GM19467 (cell line): ENCODE data around the gene STK32C.

Experiments
- ATAC-seq: cut with Tn5 transposase; IDR thresholded peaks from one replicate; pipeline ENCODE4 v1.9.1; 2021; ENCODE audit warnings: mild to moderate bottlenecking, moderate library complexity; ENCODE audit not compliant: unreplicated experiment

Gene STK32C

GRCh38 chr10:132189016-132189415, 118.7 kb downstream of the STK32C start:
- ATAC-seq, result no peak

GRCh38 chr10:132188331-132188730, 119.4 kb downstream of the STK32C start:
- ATAC-seq, result no peak

DNA sequence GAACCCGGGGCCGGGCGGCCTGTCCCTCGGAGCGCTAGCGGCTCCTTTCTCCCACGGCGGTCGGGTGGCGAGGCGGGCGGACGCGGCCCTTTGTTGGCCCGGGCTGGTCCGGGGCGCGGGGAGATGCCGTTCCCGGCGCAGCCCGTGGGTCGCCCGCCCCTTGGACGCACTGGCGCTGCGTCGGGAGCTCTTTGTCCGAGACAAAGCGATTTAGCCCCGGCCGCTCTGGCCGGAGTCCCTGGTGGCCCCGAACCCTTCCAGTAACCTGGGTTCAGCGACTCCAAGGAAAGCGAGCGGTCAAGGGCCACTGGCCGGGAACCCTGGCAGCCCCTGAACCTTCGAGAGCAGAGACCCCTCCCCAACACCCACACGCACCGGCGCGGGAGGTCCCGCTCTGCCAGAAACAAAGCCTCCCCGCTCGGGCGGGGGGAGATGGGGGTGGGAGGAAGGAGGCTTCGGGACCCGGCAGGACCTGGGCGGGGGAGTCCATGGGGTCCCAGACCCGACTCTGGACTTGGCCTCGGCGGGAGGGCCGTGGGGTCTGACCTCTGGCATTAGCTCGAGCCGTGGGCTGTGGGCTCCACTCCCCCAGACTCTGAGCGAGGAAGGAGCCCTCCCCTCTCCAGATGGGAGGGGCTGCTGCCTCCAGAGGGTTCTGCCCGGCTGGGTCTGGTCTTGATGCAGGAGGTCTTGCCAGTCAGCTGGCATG, 120.2 kb downstream of the STK32C start:
- no peak for ATAC-seq

DNA sequence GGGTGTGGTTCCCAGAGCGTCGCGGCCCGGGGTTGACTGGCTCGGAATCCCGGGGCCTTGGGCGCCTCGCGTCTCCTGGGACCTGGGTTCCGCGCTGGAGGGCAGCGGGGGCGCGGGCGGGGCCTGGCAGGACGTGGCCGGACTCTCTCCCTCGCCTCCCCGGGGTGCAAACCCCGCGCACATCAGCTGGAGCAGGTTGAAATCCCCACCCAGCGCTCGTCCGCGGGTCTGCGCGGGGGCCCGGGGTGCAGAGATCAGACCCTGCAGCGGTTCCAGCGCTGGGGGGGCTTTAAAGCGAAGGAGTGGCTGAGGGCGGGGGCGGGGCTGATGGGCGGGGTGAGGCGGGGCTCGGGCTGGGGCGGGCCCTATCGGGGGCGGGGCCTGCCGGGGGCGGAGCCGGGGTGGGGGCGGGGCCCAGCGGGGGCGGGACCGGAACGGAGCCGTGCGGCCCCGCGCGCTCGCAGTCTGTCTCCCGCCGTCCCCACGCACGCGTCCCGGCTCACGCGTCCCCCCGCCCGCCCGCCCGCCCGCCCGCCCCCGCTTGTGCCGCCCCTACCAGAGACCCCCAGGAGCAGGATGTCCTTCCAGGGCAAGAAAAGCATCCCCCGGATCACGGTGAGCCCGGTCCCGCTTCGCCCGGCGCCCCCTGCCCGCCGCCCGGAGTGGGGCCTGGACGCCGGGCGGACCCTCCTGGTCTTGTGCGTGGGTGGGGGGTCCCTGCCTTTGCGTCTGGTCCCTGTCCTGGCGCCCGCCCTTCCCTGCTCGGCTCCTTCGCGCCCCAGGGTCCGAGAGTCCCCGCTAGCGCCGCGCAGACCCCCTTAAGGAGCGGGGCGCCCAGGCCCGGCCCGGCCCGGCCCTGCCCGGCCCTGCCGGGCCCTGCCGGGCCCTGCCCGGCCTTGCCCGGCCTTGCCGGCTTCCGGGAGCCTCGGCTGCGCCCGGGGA, 121.0 kb downstream of the STK32C start, which contains the start of gene DPYSL4:
DPYSL4 (plus strand) TSS at position 461 of the 942 bp plus-strand sequence; CDS start at position 577, 116 bp downstream.
- ATAC-seq, result no peak

DNA sequence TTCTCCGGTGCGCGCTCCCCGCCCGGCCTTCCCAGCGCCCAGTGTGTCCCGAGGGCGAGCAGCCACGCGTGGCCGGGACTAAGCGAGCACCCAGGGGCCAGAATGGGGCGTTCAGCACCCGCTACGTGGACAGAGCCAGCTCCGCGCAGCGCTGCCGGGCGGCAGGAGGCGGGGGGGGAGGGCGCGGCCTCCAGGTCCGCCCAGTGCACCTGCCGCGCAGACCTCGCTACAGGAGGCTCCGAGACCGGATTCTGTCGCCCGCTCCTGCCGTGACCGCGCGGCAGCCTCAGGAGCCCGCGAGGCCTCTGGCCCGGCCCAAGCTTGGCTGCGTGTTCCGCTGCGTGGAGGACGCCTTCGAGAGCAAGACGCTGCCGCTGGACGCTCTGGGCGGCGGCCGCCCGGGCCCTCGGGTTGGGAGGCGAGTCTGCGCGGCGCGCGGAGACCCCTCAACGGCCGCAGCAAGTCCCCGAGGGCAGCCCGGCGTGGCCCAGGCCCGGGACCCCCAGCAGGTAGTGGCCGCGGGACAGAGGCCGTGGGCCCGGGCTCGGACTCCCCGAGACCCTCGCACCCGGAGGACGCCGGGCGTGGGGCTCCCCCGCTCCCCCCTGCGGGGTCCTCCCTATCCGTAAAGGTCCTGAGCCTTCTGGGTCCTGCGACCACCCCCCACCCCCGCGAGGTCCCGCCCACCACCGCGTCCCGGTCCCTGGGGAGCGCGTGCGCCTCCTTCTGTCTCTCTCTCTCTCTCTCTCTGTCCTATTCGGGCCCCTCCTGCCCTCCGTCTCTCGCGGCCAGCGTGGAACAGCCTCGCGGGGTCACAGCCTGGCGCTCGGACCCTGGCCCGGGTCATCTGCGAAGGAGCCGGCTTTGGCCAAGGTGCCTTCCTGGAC, 121.9 kb downstream of the STK32C start:
- no peak for ATAC-seq

DNA sequence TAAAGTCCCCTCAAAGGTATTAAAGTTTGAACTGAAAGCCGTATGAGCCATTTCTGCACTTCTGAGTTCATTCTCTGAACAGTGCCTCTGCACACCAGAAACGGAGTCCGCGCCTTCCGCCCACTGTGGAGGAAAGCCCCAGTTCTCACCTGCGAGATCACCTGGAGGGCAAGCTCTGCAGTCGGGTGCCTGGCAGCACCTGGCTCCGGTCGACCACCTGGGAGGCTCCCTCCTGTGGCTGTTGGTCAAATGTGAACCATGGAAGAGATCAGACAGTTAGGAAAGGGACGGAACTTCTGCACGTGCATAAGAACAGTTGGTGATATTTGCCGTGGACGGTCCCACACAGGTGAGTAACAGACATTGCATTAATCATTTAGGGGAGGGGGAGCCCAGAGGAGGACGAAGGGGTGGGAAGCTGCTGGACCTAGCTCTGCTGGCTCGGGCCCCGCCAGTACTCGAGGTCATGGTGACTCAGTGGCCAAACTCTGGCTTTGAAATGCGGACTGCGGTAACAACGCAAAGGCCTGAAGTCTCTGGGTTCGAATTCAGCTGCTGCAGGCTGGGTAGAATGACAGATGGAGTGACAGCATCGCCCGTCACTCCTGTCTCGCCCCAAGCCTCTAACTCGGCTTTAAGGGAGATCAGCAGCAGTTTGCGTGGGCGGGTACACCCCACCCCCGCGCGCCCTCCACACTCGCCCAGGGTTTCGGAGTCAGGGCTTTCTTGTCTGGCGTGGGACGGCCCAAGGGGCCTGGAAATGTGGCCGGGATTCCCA, 122.7 kb downstream of the STK32C start:
- ATAC-seq, result no peak

- ATAC-seq, result no peak
Observed at GRCh38 chr10:132183046-132183445, 124.7 kb downstream of the STK32C start.

DNA sequence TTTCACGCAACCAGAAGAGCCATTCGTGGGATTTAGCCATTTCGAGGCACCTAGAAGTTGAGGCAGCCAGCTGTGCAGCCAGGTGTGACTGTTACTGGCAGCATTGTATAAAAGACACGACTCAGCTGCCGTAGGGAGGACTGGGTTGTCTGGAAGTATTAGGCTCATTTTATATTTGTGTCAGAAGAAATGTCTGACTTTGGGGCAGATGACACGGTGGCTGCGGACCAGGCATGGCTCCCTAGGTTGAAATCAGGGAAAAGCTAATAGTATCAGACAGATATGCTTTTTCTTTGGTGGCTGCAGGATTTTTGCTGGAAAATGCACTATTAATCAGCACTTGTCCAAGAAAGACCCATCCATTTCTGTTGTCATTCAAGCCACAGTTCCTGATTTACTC, 125.2 kb downstream of the STK32C start:
- no peak for ATAC-seq

- no peak for ATAC-seq
Observed at GRCh38 chr10:132181691-132182425, 125.9 kb downstream of the STK32C start.

- ATAC-seq, result no peak
Observed at GRCh38 chr10:132180736-132181135, 127.0 kb downstream of the STK32C start.

GRCh38 chr10:132179551-132180392, 128.0 kb downstream of the STK32C start:
- ATAC-seq, result no peak

DNA sequence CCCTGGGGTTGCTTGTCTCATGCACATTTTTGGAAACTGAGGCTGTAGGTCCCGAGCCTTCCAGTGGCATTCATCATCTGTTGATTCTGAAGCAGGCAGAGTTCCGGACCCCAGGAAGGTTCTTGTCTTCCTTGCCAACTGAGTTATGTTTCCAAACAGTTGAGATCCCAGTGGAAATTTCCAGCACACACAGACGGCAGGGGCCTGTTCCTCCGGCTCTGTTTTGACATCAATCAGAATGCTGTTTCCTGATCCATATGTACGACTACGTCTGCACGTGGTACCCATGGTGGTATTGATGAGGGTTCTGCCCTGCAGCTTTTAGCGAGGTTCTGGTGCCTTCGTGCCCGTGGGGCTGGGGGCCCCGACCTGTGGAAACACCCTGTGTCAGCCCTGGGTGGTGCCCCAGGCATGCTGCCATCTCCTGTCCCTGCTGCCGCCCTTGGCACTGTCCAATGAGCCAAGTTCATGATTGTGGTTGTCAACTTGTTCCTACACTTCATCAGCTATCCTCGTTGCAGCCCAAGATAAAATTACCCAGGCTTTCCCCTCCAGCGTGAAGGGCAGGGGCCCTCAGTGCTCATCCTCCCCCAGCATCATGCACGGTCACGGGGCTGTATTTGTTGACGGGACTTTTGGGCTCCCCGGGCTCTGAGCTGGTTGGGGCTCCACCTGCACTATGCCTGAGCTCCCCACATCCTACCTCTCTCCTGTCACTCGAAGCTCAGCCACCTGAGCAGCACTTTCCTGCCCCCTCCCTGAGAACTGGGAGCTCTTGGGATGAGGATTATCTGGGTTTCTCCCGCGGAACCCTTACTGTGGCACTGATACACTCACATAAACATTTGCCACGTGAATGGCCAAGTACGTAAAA, 128.8 kb downstream of the STK32C start:
- ATAC-seq, result no peak

DNA sequence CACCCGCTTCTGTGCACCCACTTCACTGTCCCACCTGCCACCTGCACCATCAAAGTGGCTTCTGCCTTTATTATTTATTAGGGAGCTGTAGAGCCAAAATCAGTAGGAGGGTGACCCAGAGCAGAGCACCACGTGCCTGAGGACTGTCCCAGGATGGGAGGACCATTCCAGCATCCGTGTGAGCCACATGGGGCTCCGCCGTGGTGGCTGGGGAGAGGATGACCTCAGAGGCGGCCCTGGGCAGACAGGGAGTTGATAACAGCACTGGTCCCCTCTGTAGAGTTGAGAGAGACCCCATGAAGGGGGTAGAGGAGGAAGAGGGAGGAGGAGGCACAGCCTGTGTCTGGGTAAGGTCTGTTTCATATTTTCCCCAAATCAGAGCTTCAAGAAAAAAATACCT, 129.7 kb downstream of the STK32C start:
- no peak for ATAC-seq

DNA sequence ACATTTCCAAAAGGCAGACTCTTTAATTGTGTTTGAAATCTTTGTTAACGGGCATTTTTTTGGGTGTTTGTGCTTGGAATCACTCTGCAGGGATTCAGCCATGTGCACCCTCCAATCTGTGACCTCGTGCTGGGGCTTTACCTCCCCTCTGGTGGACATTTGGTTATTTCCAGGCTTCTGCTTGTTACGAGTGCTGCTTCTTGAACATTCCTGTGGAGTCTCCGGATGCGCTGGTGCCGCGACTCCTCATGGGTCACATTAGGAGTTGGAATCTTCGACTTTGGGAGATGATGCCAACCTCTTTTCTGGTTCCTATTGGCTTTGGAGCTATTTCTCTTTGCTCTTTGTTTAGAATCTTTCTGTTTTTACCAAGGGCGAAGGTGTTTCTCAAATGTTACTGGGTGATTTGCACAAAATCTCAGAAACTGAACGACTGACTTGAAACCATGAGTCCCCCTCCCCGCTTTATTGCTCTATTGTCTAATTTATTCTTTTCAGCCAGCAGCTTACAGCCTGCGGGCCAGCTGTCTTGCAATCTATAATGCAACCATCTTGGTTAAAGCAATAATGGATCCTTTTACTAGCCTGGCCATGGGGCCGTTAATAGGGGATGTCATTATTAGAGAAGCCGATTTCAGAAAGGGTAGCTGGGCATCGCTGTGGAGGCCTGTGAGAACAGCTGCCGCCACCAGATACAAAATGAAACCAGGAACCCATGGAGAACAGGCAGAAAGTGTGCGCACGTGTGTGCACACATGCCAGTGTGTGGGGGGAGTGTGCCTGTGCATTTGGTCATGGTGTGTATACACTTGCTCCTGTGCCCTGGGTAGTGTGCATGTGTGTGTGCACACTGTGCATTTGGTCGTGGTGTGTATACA, 130.9 kb downstream of the STK32C start:
- no peak for ATAC-seq

GRCh38 chr10:132175907-132176581, 131.7 kb downstream of the STK32C start:
- ATAC-seq, result no peak

GRCh38 chr10:132175408-132175807, 132.3 kb downstream of the STK32C start:
- ATAC-seq, result no peak
